ENCODE measurements around the gene FARP1. TPM values are rescaled to one million over a fixed set of nuclear protein-coding genes. Genes with fewer than 3 reads are reported as not detected.

FARP1 gene
- total RNA-seq, 1 experiment from 2014 or later, result 5.0 TPM

DNA sequence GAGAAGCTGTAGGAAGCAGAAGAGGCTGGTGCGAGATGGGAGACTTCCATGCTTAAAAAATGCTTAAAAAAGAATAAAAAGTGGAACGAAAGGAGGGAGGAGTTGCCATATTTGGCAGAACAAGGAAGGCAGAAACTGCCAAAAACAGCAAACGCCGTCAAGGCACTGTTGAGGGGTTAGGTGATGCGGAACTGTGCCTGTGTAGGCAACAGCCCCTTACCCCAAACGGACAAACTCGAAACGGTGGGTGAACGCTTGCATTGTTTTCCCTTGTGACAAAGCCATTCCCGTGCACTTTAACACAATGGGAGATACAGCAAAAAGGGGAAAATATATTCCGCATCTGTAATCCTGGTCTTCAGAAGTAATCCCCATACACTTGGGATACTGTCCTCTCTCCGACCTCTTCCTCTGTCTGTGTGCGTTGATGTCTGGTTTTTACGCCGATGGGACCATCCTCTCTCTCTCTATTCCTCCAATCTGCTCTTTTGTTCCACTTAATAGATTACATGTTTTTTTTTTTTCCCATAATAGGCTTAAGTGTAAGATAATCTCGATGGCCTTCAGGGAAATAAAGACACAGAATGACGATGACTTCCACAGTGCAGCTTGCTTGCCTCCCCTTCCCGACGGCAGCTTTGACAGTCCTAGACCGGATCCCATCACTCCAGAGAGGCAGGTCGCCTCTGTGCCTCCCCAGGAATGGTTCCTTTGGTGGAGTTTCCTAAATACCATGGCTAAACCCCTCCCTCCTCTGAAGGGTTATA lies 166.9 kb downstream of the FARP1 start:
- DNase-seq (ENCODE audit: low read depth), result no peak

DNA sequence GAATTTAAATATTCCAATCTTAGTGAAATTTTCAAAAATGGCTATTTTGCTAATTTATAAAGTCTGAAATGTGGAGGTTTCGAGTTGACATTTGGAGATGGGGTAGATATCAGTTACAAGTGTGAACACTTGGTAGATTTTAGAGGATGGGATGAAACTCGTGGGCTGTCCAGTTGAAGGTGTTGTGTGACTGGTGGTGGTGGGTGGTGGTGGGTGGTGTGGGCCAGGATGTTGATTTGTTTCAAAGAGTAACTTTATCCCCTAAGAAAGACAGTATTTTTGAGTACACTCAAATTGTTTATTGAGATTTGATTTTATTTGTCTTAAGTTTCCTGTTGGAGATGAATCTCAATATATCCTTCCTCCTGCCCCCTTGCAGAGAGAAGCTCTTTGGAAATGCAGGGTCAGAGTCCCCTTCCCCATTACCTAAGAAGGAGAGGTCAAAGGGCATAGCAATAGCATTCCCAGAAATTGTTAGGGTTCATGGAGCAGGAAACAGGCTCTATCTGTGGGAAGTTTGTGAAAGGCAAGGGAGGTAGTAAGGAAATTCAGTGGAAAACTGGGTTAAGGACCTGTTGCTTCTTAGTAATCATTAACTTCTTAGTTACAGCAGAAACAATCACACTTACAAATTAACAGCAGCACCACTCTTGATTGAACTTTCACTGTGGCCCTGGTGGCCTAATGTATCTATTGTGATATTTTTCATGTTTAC lies 167.7 kb downstream of the FARP1 start:
- no peak for DNase-seq (ENCODE audit: low read depth)

DNA sequence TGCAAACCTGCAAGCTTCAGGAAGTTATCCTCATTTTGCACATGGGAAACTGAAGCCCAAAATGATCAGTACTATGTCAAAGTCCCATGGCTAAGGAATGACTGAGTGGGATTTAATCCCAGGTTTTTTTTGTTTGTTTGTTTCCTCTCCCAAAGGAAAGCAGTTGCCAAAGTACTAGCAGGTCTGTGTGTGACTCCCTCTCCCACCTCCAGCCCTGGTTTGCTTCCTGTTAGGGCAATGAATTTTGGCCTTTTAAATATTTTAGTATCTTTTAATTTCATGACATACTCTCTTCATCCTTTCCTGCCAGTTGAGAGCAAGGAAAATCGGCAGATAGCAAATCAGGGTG lies 168.3 kb downstream of the FARP1 start:
- no peak for DNase-seq (ENCODE audit: low read depth)

DNA sequence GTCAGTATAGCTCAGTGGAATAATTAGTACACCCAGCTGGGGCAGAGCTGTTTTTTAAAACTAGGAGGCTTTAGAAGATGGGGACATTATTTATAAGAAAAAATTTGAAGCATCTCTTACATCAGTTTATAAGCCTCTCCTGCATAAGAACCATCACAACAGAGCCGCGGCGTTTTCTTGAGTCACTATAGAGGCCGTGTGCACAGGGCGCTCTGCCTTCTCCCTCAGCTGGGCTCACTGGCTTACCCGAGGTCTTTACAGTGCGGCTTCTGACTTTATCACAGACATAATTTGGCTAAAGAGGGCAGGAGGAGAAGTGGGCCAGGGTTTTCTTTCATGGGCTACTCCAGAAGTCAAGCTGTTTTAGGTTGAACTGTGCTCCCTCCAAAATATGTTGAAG lies 169.7 kb downstream of the FARP1 start:
- DNase-seq (ENCODE audit: low read depth), result no peak

DNA sequence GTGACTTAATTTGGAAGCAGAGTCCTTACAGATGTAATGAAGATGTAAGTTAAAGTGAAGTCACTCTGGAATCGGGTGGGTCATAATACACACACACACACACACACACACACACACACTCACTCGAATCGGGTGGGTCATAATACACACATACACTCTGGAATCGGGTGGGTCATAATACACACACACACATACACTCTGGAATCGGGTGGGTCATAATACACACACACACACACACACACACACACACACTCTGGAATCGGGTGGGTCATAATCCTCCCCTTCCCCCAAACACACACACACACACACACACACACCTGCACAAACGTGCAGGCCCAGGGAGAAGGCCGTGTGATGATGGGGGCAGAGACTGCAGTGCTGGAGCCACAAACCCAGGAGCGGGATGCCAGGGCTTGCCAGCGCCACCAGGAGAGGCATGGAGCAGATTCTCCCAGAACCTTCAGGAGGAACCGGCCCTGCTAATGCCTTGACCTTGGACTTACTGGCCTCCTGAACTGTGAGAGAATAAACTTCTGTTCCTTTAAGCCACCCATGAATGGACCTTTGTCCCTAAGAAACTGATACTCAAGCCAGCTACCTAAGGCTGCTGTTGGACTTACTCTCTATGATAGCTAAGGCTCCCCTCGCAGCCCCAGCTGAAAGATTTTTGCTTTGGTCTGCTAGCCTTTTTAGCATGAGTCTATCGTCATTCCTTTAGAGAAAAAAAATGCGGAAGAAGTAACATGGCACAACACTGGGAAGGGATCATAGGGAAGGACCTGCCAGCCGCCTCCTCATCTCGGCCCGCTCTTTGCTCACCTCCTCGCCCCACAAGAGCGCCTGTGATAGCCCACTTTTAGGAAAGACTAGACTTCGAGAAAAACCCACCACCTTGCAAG lies 170.4 kb downstream of the FARP1 start:
- DNase-seq (ENCODE audit: low read depth), result no peak

DNA sequence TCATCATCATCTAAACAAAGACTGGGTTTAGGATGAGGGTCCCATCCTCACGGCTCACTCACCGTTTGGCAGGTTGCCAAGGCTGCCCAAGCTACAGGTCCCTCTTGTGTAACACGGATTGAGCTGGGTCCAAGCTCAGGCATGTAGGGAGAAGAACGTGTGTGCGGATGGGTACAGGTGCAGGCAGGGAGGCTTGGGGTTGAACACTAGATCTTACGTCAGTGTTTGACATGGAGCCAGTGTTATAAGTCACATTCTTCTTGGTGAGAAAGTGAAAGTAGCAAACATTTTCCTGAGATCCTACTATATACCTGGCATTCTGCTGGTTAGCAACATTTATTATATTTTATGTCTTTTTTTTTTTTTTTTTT lies 171.0 kb downstream of the FARP1 start:
- no peak for DNase-seq (ENCODE audit: low read depth)

DNA sequence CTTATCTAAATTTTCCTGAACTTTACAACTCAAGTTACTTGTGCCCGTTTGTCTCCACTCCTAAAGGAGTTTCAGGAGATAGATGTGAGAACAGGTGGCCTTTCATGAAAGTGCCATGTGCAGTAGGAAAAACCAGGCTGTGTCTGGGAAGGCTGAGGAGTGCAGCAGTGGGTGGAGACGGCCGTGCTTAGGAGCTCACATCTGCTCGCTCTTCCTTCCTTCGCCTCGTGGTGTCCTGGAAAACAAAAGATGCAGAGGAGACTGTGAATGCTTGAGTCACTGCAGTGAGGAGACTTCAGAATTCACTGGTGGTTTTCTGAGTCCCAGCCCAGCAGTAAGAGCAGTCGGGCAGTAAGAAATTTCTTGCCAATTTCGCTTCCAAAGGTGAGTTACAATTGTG lies 172.6 kb downstream of the FARP1 start:
- DNase-seq (ENCODE audit: low read depth), result no peak

DNA sequence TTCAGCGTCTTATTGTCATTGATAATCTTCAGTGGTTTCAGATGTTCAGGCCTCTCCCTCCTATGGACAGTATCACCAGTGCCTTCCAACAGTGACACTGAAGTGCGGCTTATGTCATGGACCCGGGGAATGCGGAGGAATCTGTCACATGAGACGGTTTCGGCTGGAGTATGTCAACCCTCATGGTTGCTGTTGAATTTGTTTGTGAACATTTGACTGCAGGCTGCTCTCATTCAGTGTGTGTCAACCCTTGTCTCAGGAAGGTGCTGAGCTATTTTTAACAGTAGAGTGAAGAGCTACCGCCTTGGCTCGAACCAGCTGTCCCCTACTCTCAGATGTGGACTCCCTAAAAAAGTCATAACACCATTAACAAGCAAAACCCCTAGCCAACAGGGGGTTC lies 173.0 kb downstream of the FARP1 start:
- DNase-seq (ENCODE audit: low read depth), result no peak

DNA sequence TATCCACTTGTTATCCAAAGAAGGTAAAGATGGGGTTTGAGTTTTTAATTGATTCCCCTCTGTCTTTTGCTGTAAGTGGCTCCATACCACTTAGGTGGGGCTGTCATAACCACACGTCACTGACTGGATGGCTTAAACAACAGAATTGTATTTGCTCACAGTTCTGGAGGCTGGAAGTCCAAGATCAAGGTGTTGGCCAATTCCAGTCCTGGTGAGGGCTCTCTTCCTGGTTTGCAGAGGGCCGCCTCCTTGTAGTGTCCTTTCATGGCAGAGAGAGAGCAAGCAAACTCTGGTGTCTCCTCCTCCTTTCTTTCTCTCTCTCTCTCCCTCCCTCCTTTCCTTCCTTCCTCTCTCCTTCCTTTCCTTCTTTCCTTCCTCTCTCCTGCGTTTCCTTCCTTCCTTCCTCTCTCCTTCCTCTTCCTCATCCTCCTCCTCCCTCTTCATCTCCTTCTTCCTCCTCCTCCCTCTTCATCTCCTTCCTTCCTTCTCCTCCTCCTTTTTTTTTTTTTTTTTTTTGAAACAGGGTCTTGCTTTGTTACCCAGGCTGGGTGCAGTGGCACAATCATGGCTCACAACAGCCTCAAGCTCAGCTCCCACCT lies 174.8 kb downstream of the FARP1 start:
- no peak for DNase-seq (ENCODE audit: low read depth)

DNA sequence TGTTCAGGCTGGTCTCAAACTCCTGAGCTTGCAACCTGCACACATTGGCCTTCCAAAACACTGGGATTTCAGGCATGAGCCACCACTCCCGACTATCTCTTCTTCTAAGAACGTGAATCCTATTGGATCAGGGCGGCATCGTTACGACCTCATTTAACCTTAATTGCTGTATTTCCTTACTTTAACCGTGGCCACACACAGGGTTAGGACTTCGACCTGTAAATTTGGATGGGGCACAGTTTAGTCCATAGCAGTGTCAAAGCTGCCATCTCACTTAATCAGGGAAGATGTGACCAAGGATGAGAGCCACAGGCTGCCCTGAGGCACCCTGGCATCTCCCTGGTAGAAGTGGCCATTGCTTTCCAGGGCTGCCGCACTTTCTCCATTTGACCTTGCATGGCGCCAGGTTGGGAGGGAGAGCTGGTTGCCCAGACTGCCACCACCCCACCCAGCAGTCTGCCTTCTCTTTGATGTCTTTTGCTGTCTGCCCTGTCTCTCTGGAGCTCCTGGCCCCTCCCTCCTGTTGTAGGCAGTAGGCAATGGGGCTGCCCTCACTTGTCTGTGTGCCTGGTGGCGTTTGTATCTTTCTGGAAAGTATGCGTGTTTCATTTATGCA lies 175.5 kb downstream of the FARP1 start:
- no peak for DNase-seq (ENCODE audit: low read depth)

DNA sequence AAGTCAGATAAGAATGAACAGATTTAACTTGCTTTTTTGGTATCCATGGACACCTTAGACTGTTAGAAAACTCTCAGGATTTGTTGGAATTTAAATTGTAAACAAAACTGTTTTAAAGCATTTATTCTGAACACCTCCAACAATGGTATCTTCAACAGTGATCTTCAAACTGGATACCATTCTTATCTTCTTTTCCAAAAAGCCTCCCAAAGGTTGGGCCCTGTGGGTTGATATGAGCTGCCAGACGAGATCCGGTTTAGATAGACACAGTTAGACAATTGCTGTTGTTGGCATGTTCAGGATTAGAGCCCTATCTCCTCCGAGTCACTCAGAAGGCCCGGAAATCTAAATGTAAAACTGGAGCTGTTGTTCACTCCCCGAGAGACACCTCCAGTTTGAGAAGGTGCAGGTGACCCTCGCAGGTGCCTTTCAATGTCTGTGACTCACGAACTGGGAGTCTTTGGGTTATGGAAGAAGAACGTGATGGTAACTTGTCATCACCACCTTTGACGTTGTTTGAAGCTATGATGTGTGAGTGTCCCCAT lies 177.7 kb downstream of the FARP1 start:
- no peak for DNase-seq (ENCODE audit: low read depth)

DNA sequence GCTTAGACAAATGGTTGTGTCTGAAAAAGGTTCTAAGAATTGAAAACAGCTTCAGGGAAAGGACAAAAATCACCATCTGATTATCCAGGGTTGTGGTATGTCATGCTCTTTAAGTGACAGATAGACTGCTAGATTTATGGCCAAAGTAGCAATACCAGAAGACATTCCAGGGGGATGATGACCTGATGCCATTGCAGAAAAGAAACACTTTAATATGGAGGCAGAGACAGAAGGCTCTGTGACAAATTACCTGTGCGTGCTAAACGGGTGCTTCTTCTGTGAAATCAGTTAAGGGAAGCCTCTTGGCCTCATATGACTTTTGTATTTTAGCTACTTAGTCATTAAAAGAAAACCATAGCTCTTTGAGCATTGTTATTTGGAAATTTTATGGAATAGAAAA lies 178.5 kb downstream of the FARP1 start:
- no peak for DNase-seq (ENCODE audit: low read depth)

DNA sequence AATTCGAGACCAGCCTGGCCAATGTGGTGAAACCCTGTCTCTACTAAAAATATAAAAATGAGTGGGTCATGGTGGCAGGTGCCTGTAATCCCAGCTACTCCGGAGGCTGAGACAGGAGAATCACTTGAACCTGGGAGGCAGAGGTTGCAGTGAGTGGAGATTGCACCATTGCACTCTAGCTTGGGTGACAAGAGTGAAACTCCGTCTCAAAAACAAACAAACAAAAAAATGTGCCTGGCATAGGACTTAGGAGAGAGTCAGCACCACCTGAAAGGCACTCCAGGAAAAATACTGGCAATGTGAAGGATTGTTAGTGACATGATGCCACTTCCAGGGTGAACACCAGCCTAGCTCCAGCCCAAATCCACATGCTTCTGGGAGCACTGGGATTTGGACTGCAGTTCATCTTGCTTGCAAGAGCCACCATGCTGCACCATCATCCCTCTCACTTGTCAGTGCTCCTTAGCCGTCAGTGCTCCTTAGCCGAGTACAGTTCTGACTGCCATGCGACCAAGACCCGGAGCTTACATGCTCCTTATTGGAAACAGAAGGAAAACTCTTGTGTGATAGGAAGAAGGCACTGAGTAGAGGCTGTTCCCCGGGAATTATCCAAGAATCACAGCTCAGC lies 179.3 kb downstream of the FARP1 start:
- no peak for DNase-seq (ENCODE audit: low read depth)

DNA sequence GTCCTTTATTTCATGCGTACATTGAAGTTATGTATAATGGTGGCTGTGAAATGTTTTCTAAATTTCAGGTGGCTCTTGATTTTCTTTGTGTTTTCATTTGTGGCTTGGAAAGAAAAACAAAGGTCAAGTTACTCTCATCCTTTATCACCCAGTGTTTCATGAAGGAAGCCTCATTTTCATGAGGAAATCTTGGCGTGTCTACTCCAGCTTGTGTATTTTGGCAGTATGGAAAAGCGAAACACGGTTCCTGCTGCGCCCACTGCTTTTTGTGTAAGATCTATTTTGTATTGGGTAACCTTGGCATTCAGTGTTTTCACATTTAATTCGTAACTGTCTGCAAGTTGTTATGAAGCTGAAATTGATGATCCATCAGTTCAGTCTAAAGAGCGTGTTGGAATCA lies 181.2 kb downstream of the FARP1 start:
- no peak for DNase-seq (ENCODE audit: low read depth)

DNA sequence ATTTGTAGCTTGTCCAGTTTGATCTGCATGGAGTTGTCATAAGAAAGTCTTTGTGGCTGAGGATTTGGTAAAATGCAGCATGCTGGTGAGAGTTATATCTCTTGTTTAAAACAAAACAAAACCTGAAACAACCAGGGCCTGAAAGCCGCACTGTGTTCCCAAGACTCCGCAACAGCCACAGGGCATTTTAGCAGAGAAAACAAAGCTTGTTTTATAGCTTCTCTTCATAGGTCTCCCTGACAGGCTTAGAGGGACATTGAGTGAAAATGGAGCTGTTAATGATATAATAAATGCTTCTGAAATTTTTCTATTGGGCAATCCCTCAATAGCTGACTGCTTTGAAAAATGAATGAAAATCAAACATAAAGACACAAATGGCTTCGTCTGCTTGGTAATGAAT lies 182.8 kb downstream of the FARP1 start:
- no peak for DNase-seq (ENCODE audit: low read depth)

DNA sequence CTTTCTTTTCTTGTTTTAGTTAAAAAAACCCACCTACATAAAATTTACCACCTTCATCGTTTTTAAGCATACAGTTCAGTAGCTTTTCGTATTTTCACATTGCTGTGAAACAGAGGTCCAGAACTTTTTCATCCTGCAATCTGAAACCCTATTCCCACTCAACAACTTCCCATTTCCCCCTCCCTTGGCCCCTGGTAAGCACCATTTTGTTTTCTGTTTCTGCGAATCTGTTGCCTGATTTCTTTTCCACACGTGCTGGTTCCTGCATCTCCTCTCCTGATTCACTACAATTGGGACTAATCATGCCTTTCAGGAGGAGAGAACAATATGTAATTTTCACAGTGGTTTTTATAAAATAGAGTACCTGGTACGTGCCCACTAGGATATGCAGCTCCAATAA lies 183.4 kb downstream of the FARP1 start:
- DNase-seq (ENCODE audit: low read depth), result no peak

DNA sequence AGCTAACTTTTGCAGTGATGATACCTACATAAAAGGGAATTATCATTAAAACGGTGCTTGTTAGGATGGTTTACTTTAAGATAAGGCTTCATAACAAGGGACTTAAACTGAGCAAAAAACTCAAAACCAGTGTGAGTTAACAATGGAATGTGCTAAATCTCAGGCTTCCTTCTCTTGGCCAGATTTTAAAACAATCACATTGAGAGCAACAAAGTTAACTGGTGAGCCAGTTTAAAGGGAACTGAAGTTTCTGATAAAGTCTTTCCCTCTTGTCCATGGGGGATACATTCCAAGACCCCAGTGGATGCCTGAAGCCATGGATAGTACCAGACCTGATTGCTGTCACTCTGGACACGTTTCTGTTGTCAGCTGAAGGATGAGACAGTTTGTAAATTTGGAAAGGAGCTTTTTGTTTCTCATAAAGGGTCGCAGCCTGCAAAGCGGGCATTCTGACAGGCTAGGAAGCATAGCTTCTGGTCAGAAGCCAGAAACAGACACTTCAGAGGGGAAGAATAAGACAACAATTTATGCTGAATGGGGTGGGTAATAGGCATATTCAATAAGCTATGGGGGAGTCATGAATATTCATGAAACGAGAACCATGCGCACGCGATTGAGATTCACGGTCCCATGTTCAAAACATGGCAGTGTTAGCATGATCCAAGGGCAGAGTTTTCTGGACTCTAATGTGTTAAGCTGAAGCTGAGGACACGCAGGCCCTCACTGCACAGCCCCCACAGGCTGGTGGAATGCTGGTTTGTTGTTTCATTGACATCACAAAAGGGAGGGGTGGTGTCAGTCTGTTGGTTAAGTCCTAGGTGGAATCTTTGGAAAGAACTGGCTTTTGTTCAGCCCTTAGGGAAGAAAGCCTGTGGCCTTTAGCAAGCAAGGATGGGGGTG lies 184.7 kb downstream of the FARP1 start:
- DNase-seq (ENCODE audit: low read depth), result no peak

DNA sequence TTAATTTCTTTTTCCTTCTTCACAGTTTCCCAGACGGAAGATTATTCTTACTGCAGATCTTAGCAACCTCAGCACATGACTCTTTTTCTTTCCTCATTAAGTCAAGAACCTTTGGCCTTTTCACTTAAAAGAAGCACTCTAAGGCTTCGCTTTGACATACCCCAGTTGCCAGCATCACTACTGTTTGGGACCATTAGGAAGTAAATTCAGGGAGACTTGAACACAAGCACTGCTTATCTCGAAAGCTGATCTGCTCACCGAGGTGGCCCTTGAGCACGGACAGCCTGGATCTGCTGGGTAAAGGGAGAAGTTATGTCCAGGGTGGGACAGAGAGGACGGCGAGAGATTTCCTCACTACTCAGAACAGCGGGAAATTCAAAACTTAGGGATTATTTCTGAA lies 185.6 kb downstream of the FARP1 start:
- DNase-seq (ENCODE audit: low read depth), result no peak

DNA sequence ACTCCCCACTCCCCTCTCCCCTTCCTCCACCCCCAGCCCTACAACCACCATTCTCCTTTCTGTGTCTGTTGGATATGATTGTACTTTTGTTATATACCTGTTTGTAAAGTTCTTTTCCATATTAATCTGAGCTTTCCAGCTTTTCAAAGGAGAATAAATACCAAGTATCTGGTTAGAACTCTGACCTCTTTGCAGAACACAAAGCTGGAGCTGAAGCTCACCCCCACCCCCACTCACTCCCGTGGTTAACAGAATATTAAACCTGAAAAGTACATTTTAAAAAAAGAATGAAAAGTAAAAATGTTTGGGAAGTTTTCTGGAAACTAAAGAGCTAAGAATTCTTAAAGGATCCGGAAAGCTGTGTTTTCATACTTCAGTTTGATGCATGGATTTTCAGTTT lies 189.3 kb downstream of the FARP1 start:
- DNase-seq (ENCODE audit: low read depth), result no peak

DNA sequence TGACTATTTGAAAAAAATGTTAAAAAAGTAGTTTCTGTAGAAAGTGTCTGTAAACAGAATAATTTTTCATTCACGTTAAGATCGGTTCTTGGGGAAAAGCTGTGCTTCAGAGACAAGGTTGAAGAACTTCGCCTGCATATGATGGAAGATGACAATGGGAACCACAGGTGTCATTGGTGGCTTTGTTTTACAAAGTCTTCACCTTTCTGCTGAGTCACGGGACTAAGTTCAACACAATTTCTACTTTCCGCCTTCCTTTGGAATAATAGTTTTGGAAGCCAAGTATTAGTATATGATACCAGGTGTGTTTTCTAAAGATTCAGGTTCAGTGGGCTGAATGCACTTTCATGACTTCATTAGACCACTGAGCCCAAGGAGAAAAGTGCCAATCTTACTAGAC lies 189.8 kb downstream of the FARP1 start:
- DNase-seq (ENCODE audit: low read depth), result no peak
